ENCODE measurements around the gene MOCS1. TPM values are rescaled to one million over a fixed set of nuclear protein-coding genes. Genes with fewer than 3 reads are reported as not detected.

The MOCS1 gene
- polyA plus RNA-seq, 1 of the 3 experiments (the other 2 are of a cell fraction) = 4.2 TPM

GRCh38 chr6:39902786-39903465, 31.3 kb downstream of the MOCS1 start:
- H3K27ac ChIP-seq (ENCODE audit: low read depth in 2 of 2, low read length in 1 of 2) = no peak overlapping the region
- no peak for TF ChIP-seq NRF1 (IDR thresholded peaks at IDR 0.05; ENCODE audit: low read depth, low read length)
- no peak for TF ChIP-seq RXRA (IDR thresholded peaks at IDR 0.05; ENCODE audit: borderline replicate concordance, low read depth)
- TF ChIP-seq FOXJ3 (CRISPR knock-in tag; IDR thresholded peaks at IDR 0.05) = no peak
- TF ChIP-seq ELF1 (IDR thresholded peaks at IDR 0.05) = no peak
- TF ChIP-seq FOXM1 (IDR thresholded peaks at IDR 0.05; ENCODE audit: low read depth) = no peak
- no peak for TF ChIP-seq GATA2 (CRISPR knock-in tag; IDR thresholded peaks at IDR 0.05)
- no peak for TF ChIP-seq RCOR1 (IDR thresholded peaks at IDR 0.05; ENCODE audit: low read length)
- TF ChIP-seq EP300 (IDR thresholded peaks at IDR 0.05; ENCODE audit: borderline replicate concordance in 1 of 2, low read depth in 1 of 2, low read length in 1 of 2) = no peak
- no peak for TF ChIP-seq TEAD4 (IDR thresholded peaks at IDR 0.05; ENCODE audit: borderline replicate concordance, insufficient read depth)
- TF ChIP-seq EZH2phosphoT487 (IDR thresholded peaks at IDR 0.05; ENCODE audit: borderline replicate concordance, low read depth) = no peak
- 66% methylated on average over 2 of the region's 4 CpGs for WGBS (ENCODE audit: low lambda C conversion rate)
- H3F3A ChIP-seq (replicated peaks; ENCODE audit: insufficient read depth) = no peaks in the 10 kb centered on the region
- ChIA-PET POLR2A (no interaction called here), CTCF (interaction anchor here (1.6 kb wide), 1 partner anchor 36 kb away, joined by 3 read pairs; no protein-coding TSS in a partner anchor)
- no peaks in the 10 kb centered on the region for H3K9me2 ChIP-seq
- no peaks in the 10 kb centered on the region for H4K20me1 ChIP-seq (ENCODE audit: insufficient read depth)
- no peaks in the 10 kb centered on the region for H3K27me3 ChIP-seq (ENCODE audit: insufficient read depth)
- no peak overlapping the region for H2AFZ ChIP-seq (ENCODE audit: low read depth)
- H3K9ac ChIP-seq = no peak overlapping the region
- DNase-seq = no peak
- no peaks in the 10 kb centered on the region for H3K79me2 ChIP-seq (ENCODE audit: insufficient read depth)
- H3K9me3 ChIP-seq = no peaks in the 10 kb centered on the region
- no peaks in the 10 kb centered on the region for H3K36me3 ChIP-seq (replicated peaks in 1 of 2; ENCODE audit: control insufficient read depth in 1 of 2, insufficient read depth in 2 of 2, low read length in 1 of 2)
- H3K4me3 ChIP-seq (ENCODE audit: low read depth in 2 of 2, low read length in 1 of 2) = no peak overlapping the region
- H3K4me1 ChIP-seq (ENCODE audit: control insufficient read depth in 1 of 2, insufficient read depth in 2 of 2, low read depth in 1 of 2, low read length in 1 of 2) = peaks cover 0 to 4% of the 10 kb centered on the region in 2 experiments; a peak in 1 of 4 replicates
- no peak overlapping the region for H3K4me2 ChIP-seq

- CTCF ChIA-PET = no interaction called here
- H2AFZ ChIP-seq (ENCODE audit: low read depth) = no peak overlapping the region
- 25% methylated on average over 1 of the region's 2 CpGs for WGBS (ENCODE audit: low lambda C conversion rate)
- H3K27ac ChIP-seq (ENCODE audit: low read depth in 2 of 2, low read length in 1 of 2) = no peak overlapping the region
- no peak overlapping the region for H3K4me3 ChIP-seq (ENCODE audit: low read depth in 2 of 2, low read length in 1 of 2)
- no peaks in the 10 kb centered on the region for H3K36me3 ChIP-seq (replicated peaks in 1 of 2; ENCODE audit: control insufficient read depth in 1 of 2, insufficient read depth in 2 of 2, low read length in 1 of 2)
- H3K79me2 ChIP-seq (ENCODE audit: insufficient read depth) = no peaks in the 10 kb centered on the region
- TF ChIP-seq ZBTB33 (IDR thresholded peaks at IDR 0.05; ENCODE audit: borderline replicate concordance, low read depth) (no peak), MXI1 (IDR thresholded peaks at IDR 0.05; ENCODE audit: low read depth, low read length) (no peak), ELF1 (IDR thresholded peaks at IDR 0.05) (no peak), MAX (IDR thresholded peaks at IDR 0.05; ENCODE audit: low read depth) (no peak), IRF3 (IDR thresholded peaks at IDR 0.05; ENCODE audit: low read depth, low read length) (no peak), NRF1 (IDR thresholded peaks at IDR 0.05; ENCODE audit: low read depth, low read length) (no peak), RXRA (IDR thresholded peaks at IDR 0.05; ENCODE audit: borderline replicate concordance, low read depth) (no peak), FOXJ3 (CRISPR knock-in tag; IDR thresholded peaks at IDR 0.05) (no peak), GATA2 (CRISPR knock-in tag; IDR thresholded peaks at IDR 0.05) (no peak), CTCF (IDR thresholded peaks at IDR 0.05) (no peak), GABPA (IDR thresholded peaks at IDR 0.05; ENCODE audit: low read depth) (no peak), USF1 (IDR thresholded peaks at IDR 0.05; ENCODE audit: borderline replicate concordance, low read depth) (no peak), RFX5 (IDR thresholded peaks at IDR 0.05; ENCODE audit: low read length) (no peak)
- H3K9me2 ChIP-seq = no peaks in the 10 kb centered on the region
- H3F3A ChIP-seq (replicated peaks; ENCODE audit: insufficient read depth) = no peaks in the 10 kb centered on the region
- no peak for DNase-seq
- H4K20me1 ChIP-seq (ENCODE audit: insufficient read depth) = no peaks in the 10 kb centered on the region
- H3K9ac ChIP-seq = no peak overlapping the region
- POLR2A ChIA-PET = no interaction called here
- H3K4me1 ChIP-seq (ENCODE audit: control insufficient read depth in 1 of 2, insufficient read depth in 2 of 2, low read depth in 1 of 2, low read length in 1 of 2) = peaks cover 0 to 4% of the 10 kb centered on the region in 2 experiments; a peak in 1 of 4 replicates
- no peaks in the 10 kb centered on the region for H3K27me3 ChIP-seq (ENCODE audit: insufficient read depth)
- H3K4me2 ChIP-seq = no peak overlapping the region
- no peaks in the 10 kb centered on the region for H3K9me3 ChIP-seq
Measured at GRCh38 chr6:39902136-39902535, 32.1 kb downstream of the MOCS1 start.

All from SK-N-SH (cell line).